ENCODE data around the gene GBP2. TPM values are rescaled to one million over a fixed set of nuclear protein-coding genes. Genes with fewer than 3 reads are reported as not detected.
A peak's percentile ranks its signal among the peaks of the same experiment; 100 is the strongest.
"Not testable (repeated sequence)": the region's sequence is repeated elsewhere in the genome, so short reads cannot be mapped to it uniquely, and the experiment has no call there.

GBP2 gene
- total and polyA plus RNA-seq, 5 donors = 11.3 to 22.9 (median 15.2) TPM

- H3K27ac ChIP-seq (ENCODE audit: low read length) = peak overlapping the region; percentile 33
- WGBS = 84% methylated on average over 23 of the region's 23 CpGs
- DNase-seq; H3K27me3 ChIP-seq (ENCODE audit: control insufficient read depth, insufficient read depth); intact Hi-C loops (cut with DNase I); H3K4me3 ChIP-seq (ENCODE audit: low read length); H3K9me3 ChIP-seq (ENCODE audit: control insufficient read depth, low read length); ATAC-seq; H3K4me1 ChIP-seq (ENCODE audit: control insufficient read depth, insufficient read depth, low read length): not testable (repeated sequence)
These were observed 970 bp upstream of the GBP2 start for GRCh38 chr1:89126602-89127565.

GRCh38 chr1:89125240-89125912, 538 bp downstream of the GBP2 start:
- Histone ChIP-seq H3K27me3 (ENCODE audit: control insufficient read depth, insufficient read depth) (no peaks in the 10 kb centered on the region), H3K4me3 (ENCODE audit: low read length) (peak overlapping the region; percentile 96), H3K4me1 (ENCODE audit: control insufficient read depth, insufficient read depth, low read length) (peaks cover 2% of the 10 kb centered on the region), H3K27ac (ENCODE audit: low read length) (peak overlapping the region; percentile 91), H3K9me3 (ENCODE audit: control insufficient read depth, low read length) (no peaks in the 10 kb centered on the region)
- ATAC-seq (peak; percentile 53 to 66), DNase-seq (peak in 1 of 3 donors; percentile 50)
- intact Hi-C loops (cut with DNase I) = no loop called here
- 34% methylated on average over 3 of the region's 3 CpGs for WGBS

- intact Hi-C loops (cut with DNase I) = no loop called here
- 96% methylated on average over 8 of the region's 8 CpGs for WGBS
- no peaks in the 10 kb centered on the region for H3K9me3 ChIP-seq (ENCODE audit: control insufficient read depth, low read length)
- H3K27me3 ChIP-seq (ENCODE audit: control insufficient read depth, insufficient read depth) = no peaks in the 10 kb centered on the region
- no peak overlapping the region for H3K4me3 ChIP-seq (ENCODE audit: low read length)
- no peaks in the 10 kb centered on the region for H3K4me1 ChIP-seq (ENCODE audit: control insufficient read depth, insufficient read depth, low read length)
- ATAC-seq (no peak), DNase-seq (no peak)
- H3K27ac ChIP-seq (ENCODE audit: low read length) = no peak overlapping the region
These were observed 4.3 kb downstream of the GBP2 start for GRCh38 chr1:89121641-89122040.

- ATAC-seq (no peak), DNase-seq (no peak)
- Histone ChIP-seq H3K27ac (ENCODE audit: low read length) (no peak overlapping the region), H3K27me3 (ENCODE audit: control insufficient read depth, insufficient read depth) (no peaks in the 10 kb centered on the region), H3K4me3 (ENCODE audit: low read length) (no peak overlapping the region), H3K9me3 (ENCODE audit: control insufficient read depth, low read length) (no peaks in the 10 kb centered on the region), H3K4me1 (ENCODE audit: control insufficient read depth, insufficient read depth, low read length) (no peaks in the 10 kb centered on the region)
- 88% methylated on average over 2 of the region's 2 CpGs for WGBS
- intact Hi-C loops (cut with DNase I) = no loop called here
These were observed 11.3 kb downstream of the GBP2 start for GRCh38 chr1:89114662-89115061.

GRCh38 chr1:89112871-89113613, 12.9 kb downstream of the GBP2 start:
- Histone ChIP-seq H3K27me3 (ENCODE audit: control insufficient read depth, insufficient read depth) (no peaks in the 10 kb centered on the region), H3K4me1 (ENCODE audit: control insufficient read depth, insufficient read depth, low read length) (no peaks in the 10 kb centered on the region), H3K27ac (ENCODE audit: low read length) (no peak overlapping the region), H3K9me3 (ENCODE audit: control insufficient read depth, low read length) (no peaks in the 10 kb centered on the region), H3K4me3 (ENCODE audit: low read length) (no peak overlapping the region)
- WGBS = 49% methylated on average over 5 of the region's 5 CpGs
- ATAC-seq = no peak
- no peak for DNase-seq
- intact Hi-C loops (cut with DNase I) = no loop called here

GRCh38 chr1:89104687-89105086, 21.2 kb downstream of the GBP2 start:
- Histone ChIP-seq H3K4me3 (ENCODE audit: low read length) (no peak overlapping the region), H3K4me1 (ENCODE audit: control insufficient read depth, insufficient read depth, low read length) (no peaks in the 10 kb centered on the region), H3K27ac (ENCODE audit: low read length) (no peak overlapping the region), H3K9me3 (ENCODE audit: control insufficient read depth, low read length) (no peaks in the 10 kb centered on the region), H3K27me3 (ENCODE audit: control insufficient read depth, insufficient read depth) (no peaks in the 10 kb centered on the region)
- intact Hi-C loops (cut with DNase I) = no loop called here
- no peak for DNase-seq
- WGBS = 96% methylated on average over 17 of the region's 17 CpGs
- ATAC-seq = no peak

- 92% methylated on average over 2 of the region's 2 CpGs for WGBS
- H3K27ac ChIP-seq (ENCODE audit: low read length) = no peak overlapping the region
- no peak overlapping the region for H3K4me3 ChIP-seq (ENCODE audit: low read length)
- H3K9me3 ChIP-seq (ENCODE audit: control insufficient read depth, low read length) = no peaks in the 10 kb centered on the region
- no peaks in the 10 kb centered on the region for H3K4me1 ChIP-seq (ENCODE audit: control insufficient read depth, insufficient read depth, low read length)
- no peaks in the 10 kb centered on the region for H3K27me3 ChIP-seq (ENCODE audit: control insufficient read depth, insufficient read depth)
- DNase-seq (no peak), ATAC-seq (no peak)
- intact Hi-C loops (cut with DNase I) = no loop called here
These were observed 21.8 kb downstream of the GBP2 start for GRCh38 chr1:89104147-89104546.

- Histone ChIP-seq H3K9me3 (ENCODE audit: control insufficient read depth, low read length) (no peaks in the 10 kb centered on the region), H3K4me1 (ENCODE audit: control insufficient read depth, insufficient read depth, low read length) (no peaks in the 10 kb centered on the region), H3K4me3 (ENCODE audit: low read length) (no peak overlapping the region), H3K27ac (ENCODE audit: low read length) (no peak overlapping the region), H3K27me3 (ENCODE audit: control insufficient read depth, insufficient read depth) (no peaks in the 10 kb centered on the region)
- ATAC-seq = no peak
- intact Hi-C loops (cut with DNase I) = no loop called here
- DNase-seq = no peak
These were observed 23.9 kb downstream of the GBP2 start for GRCh38 chr1:89102021-89102420.

- Histone ChIP-seq H3K27me3 (ENCODE audit: control insufficient read depth, insufficient read depth) (no peaks in the 10 kb centered on the region), H3K9me3 (ENCODE audit: control insufficient read depth, low read length) (no peaks in the 10 kb centered on the region), H3K27ac (ENCODE audit: low read length) (no peak overlapping the region), H3K4me3 (ENCODE audit: low read length) (no peak overlapping the region), H3K4me1 (ENCODE audit: control insufficient read depth, insufficient read depth, low read length) (no peaks in the 10 kb centered on the region)
- DNase-seq = no peak
- WGBS = 96% methylated on average over 3 of the region's 3 CpGs
- intact Hi-C loops (cut with DNase I) = no loop called here
- no peak for ATAC-seq
These were observed 25.5 kb downstream of the GBP2 start for GRCh38 chr1:89100412-89100811.

- H3K27me3 ChIP-seq (ENCODE audit: control insufficient read depth, insufficient read depth) = no peaks in the 10 kb centered on the region
- H3K4me1 ChIP-seq (ENCODE audit: control insufficient read depth, insufficient read depth, low read length) = no peaks in the 10 kb centered on the region
- H3K4me3 ChIP-seq (ENCODE audit: low read length) = no peak overlapping the region
- no peak for DNase-seq
- intact Hi-C loops (cut with DNase I) = no loop called here
- H3K9me3 ChIP-seq (ENCODE audit: control insufficient read depth, low read length) = no peaks in the 10 kb centered on the region
- no peak overlapping the region for H3K27ac ChIP-seq (ENCODE audit: low read length)
- no peak for ATAC-seq
- 70% methylated on average over 3 of the region's 3 CpGs for WGBS
These were observed 27.1 kb downstream of the GBP2 start for GRCh38 chr1:89098857-89099256.

- Histone ChIP-seq H3K27ac (ENCODE audit: low read length) (no peak overlapping the region), H3K4me3 (ENCODE audit: low read length) (no peak overlapping the region), H3K4me1 (ENCODE audit: control insufficient read depth, insufficient read depth, low read length) (no peaks in the 10 kb centered on the region), H3K9me3 (ENCODE audit: control insufficient read depth, low read length) (no peaks in the 10 kb centered on the region), H3K27me3 (ENCODE audit: control insufficient read depth, insufficient read depth) (no peaks in the 10 kb centered on the region)
- 93% methylated on average over 2 of the region's 2 CpGs for WGBS
- DNase-seq (no peak), ATAC-seq (no peak)
- intact Hi-C loops (cut with DNase I) = no loop called here
These were observed 30.2 kb downstream of the GBP2 start for GRCh38 chr1:89095737-89096136.

All from right cardiac atrium (tissue), 5 donors.